DMS 273 treated with DMSO at 0.1 percent for 48 hours (cell line): ENCODE measurements around the gene TSPAN31.

Experiments
- DNase-seq: peaks from one replicate; lab custom pipeline; 2025; lab: John Stamatoyannopoulos, UW

Gene TSPAN31

GRCh38 chr12:57793920-57794319 lies 49.1 kb downstream of the TSPAN31 start:
- DNase-seq = no peak

GRCh38 chr12:57795354-57795753 lies 50.5 kb downstream of the TSPAN31 start:
- no peak for DNase-seq

- no peak for DNase-seq
Measured at GRCh38 chr12:57796996-57797395, 52.2 kb downstream of the TSPAN31 start.

GRCh38 chr12:57797933-57798332 lies 53.1 kb downstream of the TSPAN31 start:
- DNase-seq = no peak
